T-helper 1 cell treated with Interleukin-12 subunit alpha and Interleukin-12 subunit beta and Interleukin-4 antibody, amounts not matched to agents 30 ng/mL and 1 ng/mL, for 36 hours (primary cell): Measurements from ENCODE around the gene KCNJ16. TPM values are rescaled to one million over a fixed set of nuclear protein-coding genes. Genes with fewer than 3 reads are reported as not detected.
"Not testable (repeated sequence)": the region's sequence is repeated elsewhere in the genome, so short reads cannot be mapped to it uniquely, and the experiment has no call there.

Experiments
- intact Hi-C: fragments of 100-400 bp; cut with micrococcal nuclease; formaldehyde crosslinking; loops from one replicate; pipeline ENCODE4 v1.15.1; 2024
- total RNA-seq: library from RNA; stranded (reverse); gene quantifications from 2 replicates; pipeline ENCODE4 v1.2.3, GENCODE V29; 2022

The KCNJ16 gene
- total RNA-seq: not detected in 2 replicates

GRCh38 chr17:70074956-70075355, at the start of gene KCNJ16:
KCNJ16 (plus strand) TSS chr17:70075225; CDS start chr17:70132088, 56,863 bp downstream.
- intact Hi-C loops: loop anchor here (10.0 kb wide), 1 partner anchor 140 kb away; no protein-coding TSS in a partner anchor

DNA sequence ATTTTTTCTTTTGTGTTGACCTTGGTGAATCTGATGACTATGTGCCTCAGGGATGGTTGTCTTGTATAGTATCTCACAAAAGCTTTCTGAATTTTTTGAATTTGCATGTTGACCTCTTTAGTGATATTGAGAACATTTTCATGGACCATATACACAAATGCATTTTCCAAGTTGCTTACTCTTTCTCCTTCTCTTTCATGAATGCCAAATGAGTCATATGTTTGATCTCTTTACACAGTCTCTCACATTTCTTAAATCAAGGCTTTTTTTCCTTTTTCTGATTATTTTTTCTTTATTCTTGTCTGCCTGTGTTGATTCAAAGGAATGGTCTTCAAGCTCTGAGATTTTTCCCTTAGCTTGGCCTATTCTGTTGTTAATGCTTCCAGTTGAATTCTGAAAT, 46.6 kb upstream of the KCNJ16 start:
- intact Hi-C loops: no loop called here

DNA sequence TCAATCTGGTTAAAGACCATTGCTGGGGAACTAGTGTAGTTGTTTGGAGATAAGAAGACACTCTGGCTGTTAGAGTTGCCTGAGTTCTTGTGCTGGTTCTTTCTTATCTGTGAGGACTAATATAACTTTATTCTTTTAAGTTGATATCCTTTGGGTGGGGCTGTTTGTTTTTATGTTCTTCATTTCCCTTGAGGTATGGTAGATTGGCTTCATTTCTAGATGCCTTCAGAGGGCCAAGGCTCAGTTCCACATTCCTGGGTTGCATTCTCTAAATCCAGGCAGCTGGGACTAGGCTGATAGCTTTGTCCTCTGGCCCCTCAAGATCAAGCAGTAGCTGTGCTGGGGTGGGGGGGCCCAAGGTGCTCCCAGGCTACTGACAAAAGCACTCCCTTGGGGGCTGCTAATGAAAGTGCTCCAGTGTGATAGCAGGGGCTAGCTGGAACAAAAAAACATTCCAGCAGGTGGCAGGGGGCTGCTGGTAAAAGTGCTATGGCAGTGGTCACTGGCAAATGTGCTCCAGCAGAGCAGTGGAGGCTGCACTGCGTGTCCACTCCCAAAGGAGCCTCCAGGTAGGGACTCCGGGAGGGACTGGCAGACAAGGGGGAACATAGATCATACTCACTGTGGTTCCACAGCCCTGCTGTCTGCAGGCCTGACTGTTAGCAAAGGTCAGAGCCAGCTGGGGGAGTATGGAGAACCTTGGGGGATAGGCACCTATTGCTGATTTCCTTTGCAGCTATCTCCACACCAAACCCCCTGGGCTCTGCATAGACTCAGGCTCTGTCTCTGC, 45.9 kb upstream of the KCNJ16 start:
- intact Hi-C loops: no loop called here

DNA sequence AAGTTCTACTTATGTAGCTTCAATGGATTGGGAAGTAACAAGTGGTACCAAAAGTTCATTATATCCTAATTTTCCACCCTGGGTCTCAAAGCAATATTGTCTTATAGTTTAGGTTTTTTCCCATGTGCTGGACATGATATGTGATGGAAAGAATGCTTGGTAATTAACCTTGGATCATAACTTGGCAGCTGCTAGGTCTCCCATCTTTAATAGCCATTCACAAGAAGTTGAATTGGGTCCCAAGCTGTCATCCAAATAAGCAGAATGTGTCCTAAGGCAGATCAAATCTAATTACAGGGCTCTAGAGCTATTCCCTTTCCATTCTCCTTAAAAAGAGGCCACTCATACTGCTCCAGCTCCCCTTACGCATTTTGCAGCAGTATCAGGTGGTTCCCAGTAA, 44.7 kb upstream of the KCNJ16 start:
- intact Hi-C loops: no loop called here

DNA sequence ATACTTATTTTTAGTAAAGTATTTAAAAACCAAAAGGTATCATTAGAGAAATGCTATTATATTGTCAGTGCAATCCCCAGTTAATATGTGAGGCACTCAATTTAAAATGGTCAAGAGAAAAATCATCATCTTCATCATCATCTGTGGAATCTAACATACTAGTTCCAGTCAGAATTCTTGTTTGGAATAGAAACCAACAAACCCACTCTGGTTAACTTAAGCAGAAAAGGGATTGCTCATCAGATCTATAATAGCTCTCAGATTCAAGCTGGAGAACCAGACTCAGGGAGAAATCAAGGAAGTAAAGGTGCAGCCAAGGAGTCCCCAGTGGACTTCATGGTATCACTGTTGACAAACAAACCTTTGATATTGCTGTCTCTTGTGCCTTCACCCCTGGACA, 43.7 kb upstream of the KCNJ16 start:
- intact Hi-C loops: no loop called here

DNA sequence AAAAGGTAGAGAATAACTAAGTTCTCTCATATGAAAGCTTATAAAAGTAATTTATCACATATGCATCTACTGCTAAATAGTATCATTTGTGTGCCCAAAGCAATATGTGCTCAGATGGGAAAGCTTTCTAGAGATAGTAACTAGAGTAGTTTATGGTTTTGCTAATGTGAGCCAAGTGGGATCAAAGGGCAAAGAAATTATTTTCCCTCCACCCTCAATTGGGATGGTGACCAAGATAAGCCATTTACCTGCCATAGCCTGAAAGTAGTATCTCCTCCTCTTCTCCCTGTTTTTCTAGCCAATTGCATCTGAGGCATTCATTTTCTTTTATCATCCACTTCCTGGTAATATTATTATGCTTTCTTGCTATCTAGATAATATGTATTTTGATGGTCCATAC, 41.9 kb upstream of the KCNJ16 start:
- intact Hi-C loops: no loop called here

DNA sequence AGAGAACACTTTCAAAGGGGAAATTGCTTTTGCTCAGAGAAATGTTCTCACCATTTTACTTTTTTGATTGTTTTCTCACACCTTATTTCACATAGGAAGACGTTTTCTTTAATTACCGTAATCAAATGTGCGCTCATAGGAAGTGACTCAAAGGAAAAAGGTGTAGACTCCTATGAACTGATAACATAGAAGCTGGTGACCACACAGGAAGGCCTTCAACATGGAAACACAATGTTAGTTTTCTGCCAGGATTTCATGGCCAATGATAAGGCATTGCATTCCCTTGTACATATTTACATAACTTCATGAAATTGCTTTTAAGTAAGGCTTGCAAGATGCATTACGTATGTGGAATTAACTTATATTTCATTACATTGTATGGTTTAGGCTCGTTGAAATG, 40.9 kb upstream of the KCNJ16 start:
- intact Hi-C loops: no loop called here

DNA sequence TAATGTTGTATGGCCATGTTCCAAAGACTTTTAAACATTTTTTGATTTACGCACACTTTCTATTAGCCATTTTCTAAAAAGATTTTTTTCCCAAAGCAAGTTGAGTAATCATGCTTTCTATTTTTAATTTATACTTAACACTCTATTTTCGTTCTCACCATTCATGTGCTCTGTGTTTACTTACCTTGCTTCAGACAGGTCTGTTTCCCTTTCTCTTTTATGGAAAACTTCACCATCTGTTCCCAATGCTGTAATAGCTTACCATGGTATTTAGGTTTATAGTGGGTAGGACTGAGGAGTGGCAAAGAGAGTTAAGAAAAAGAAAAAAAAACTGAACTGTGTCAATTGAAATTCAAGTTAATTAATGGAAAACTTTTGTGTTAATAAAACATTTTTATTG, 37.5 kb upstream of the KCNJ16 start:
- intact Hi-C loops: no loop called here

- intact Hi-C loops: no loop called here
These were observed 34.7 kb upstream of the KCNJ16 start for GRCh38 chr17:70040336-70040735.

DNA sequence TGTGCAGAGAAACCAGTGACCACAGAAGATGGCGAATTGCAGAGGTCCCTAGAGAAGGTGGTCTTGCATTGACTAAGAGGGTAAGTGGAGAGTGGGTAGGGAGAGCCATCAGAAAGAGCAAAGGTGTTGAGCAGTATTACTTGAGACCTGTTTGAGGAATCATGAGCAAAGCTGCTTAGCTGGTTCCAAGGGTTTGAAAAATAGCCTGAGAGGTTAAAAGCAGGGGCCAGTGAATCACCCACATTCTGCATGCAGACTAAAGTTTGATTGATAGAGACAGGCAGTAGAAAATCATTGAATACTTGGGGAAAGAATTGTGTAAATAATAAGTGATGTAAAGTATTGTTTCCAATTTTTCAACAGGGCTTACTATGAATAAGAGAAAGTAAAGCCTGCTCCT, 34.0 kb upstream of the KCNJ16 start:
- intact Hi-C loops: no loop called here

DNA sequence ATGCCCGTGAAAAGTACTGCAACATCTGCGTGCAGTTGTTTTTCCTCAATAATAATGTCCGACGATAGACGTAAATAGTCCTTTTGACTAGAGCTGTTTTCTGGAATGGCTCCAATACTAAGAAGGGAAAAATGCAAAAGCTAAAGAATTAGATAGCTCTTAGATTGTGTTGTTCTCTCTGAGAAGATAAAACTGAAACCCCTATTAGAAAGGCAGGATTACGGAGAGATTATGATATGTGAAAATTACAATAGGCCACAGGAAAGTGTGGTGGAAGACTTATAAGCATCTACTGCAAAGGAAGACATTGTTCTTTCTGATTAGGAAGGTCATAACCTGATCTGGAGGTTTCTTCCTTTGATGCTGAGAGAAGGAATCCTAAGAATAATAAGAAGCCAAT, 33.5 kb upstream of the KCNJ16 start:
- intact Hi-C loops: no loop called here

GRCh38 chr17:70045780-70046179, 29.2 kb upstream of the KCNJ16 start:
- intact Hi-C loops: not testable (repeated sequence)

GRCh38 chr17:70047619-70048419, 27.2 kb upstream of the KCNJ16 start:
- intact Hi-C loops: no loop called here

- intact Hi-C loops: no loop called here
These were observed 25.0 kb upstream of the KCNJ16 start for GRCh38 chr17:70049801-70050591.

DNA sequence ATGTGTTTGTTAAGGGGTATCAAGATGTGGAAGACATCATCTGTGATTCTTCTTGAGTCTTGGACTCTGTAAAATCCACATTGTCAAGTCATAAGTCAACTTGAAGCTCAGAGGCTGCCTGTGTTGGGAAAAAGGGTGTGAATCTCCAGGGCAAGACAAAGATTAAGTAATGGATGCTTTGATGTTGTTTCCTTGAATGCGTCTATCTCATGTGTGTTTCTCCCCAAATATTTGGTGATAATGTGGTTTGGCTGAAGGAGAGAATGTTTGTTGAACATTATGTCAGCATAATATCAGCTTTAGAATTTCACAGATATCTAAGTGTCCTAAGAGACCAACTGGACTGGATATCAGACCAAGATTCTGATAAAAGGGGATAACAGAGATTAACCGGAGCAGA, 24.1 kb upstream of the KCNJ16 start:
- intact Hi-C loops: no loop called here

- intact Hi-C loops: no loop called here
These were observed 21.5 kb upstream of the KCNJ16 start for GRCh38 chr17:70053241-70054234.

GRCh38 chr17:70055000-70055399, 20.0 kb upstream of the KCNJ16 start:
- intact Hi-C loops: no loop called here

- intact Hi-C loops: no loop called here
These were observed 16.0 kb upstream of the KCNJ16 start for GRCh38 chr17:70059071-70059470.

DNA sequence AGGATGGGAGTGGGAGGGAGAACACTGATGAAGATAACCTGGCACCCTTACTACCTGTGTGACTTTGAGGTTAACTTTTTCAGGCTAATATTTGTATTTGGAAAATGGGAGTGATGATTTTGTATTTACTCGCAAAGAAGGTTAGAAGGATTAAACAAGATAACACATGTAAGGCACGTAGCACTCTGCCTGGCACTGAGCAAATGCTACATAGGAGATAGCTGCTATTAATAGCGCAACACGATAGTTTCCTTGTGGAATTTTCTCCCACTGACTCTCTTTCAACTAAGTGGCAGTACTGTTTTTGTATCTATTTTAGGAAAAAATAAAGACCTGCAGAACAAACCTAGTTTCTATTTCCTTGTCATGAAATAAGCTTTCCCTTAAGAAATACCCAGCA, 15.4 kb upstream of the KCNJ16 start:
- intact Hi-C loops: no loop called here

- intact Hi-C loops: no loop called here
These were observed 14.6 kb upstream of the KCNJ16 start for GRCh38 chr17:70060415-70060814.

GRCh38 chr17:70067134-70067533, 7.9 kb upstream of the KCNJ16 start:
- intact Hi-C loops: no loop called here
